Endothelial cell of umbilical vein (primary cell): Measurements from ENCODE around the gene NEK4. TPM values are rescaled to one million over a fixed set of nuclear protein-coding genes. Genes with fewer than 3 reads are reported as not detected.

Source experiments
- BruUV-seq: library from RNA; stranded (reverse); fragments of 400-500 nt; replicated peaks from 2 replicates; lab custom pipeline; 2021; lab: Mats Ljungman, UMichigan
- CTCF ChIA-PET: fragments of 300-600, 350-600 bp; sonication (Branson Sonifier 250); formaldehyde crosslinking; loops from one replicate; lab custom pipeline; 2021; ENCODE audit warnings: antibody characterized with exemption, inconsistent platforms; lab: Charles Lee
- POLR2A ChIA-PET: fragments of 300-600, 350-600 bp; sonication (Branson Sonifier 250); formaldehyde crosslinking; loops from one replicate; lab custom pipeline; 2021; ENCODE audit warnings: antibody characterized with exemption, inconsistent platforms; lab: Charles Lee
- DNase-seq: peaks from one replicate; pipeline ENCODE4 v3.0.0-alpha.2; 2011; ENCODE audit warnings: low read depth, low spot score
- FAIRE-seq: peaks from 2 replicates; lab custom pipeline; 2011; peaks lifted over from hg19 to GRCh38; lab: Jason Lieb, UNC
- H2AFZ ChIP-seq: 2 replicates; pipeline ENCODE4 v1.6.0; 2012; ENCODE audit warnings: low read depth, low read length, control low read depth, inconsistent platforms
- H3K27ac ChIP-seq: 2 replicates; pipeline ENCODE4 v1.5.1; 2011; ENCODE audit warnings: low read depth, mild to moderate bottlenecking, control low read depth, low read length, moderate library complexity; ENCODE audit not compliant: insufficient read depth
- H3K27me3 ChIP-seq, 2 experiments: 2 replicates each; pipeline versions ENCODE4 v1.6.0 to v1.6.1; 2011; ENCODE audit warnings: low read length in 2 of 2, mixed read lengths in 1 of 2; ENCODE audit not compliant: control insufficient read depth in 2 of 2, insufficient read depth in 2 of 2
- H3K36me3 ChIP-seq, 2 experiments: 2 replicates in 1 of 2; 3 replicates in 1 of 2; pipeline ENCODE4 v1.5.1; 2011; ENCODE audit warnings: low read length in 2 of 2, mild to moderate bottlenecking in 1 of 2, moderate library complexity in 1 of 2; ENCODE audit not compliant: control insufficient read depth in 2 of 2, insufficient read depth in 2 of 2; ENCODE audit errors: extremely low read depth in 1 of 2
- H3K4me1 ChIP-seq: 3 replicates; pipeline ENCODE4 v1.5.1; 2011; ENCODE audit warnings: mild to moderate bottlenecking, low read length; ENCODE audit not compliant: control insufficient read depth, insufficient read depth; ENCODE audit errors: extremely low read depth
- H3K4me2 ChIP-seq: 2 replicates; pipeline ENCODE4 v1.6.1; 2011; ENCODE audit warnings: low read length, control low read depth, mixed read lengths; ENCODE audit not compliant: insufficient read depth
- H3K4me3 ChIP-seq, 3 experiments: fragments of 200-600 bp in 1 of 3; sonication (generic), shearing (Covaris generic) in 1 of 3; replicated peaks in 1 of 3; 2 replicates each; pipeline ENCODE4 v1.5.1; 2011 to 2016; ENCODE audit warnings: control low read depth in 3 of 3, low read length in 3 of 3, mild to moderate bottlenecking in 2 of 3, inconsistent platforms in 1 of 3, low read depth in 1 of 3, moderate library complexity in 1 of 3; ENCODE audit not compliant: insufficient read depth in 1 of 3
- H3K79me2 ChIP-seq: 2 replicates; pipeline ENCODE4 v1.6.0; 2012; ENCODE audit warnings: low read length, inconsistent platforms; ENCODE audit not compliant: control insufficient read depth, insufficient read depth
- H3K9ac ChIP-seq: replicated peaks from 2 replicates; pipeline ENCODE3; 2011; ENCODE audit warnings: low read length, control low read depth; ENCODE audit not compliant: insufficient read depth; ENCODE audit errors: extremely low read depth
- H3K9me1 ChIP-seq: replicated peaks from 3 replicates; pipeline ENCODE4 v1.6.0; 2011; ENCODE audit warnings: mild to moderate bottlenecking, low read length; ENCODE audit not compliant: control insufficient read depth, insufficient read depth; ENCODE audit errors: extremely low read depth
- H3K9me3 ChIP-seq: replicated peaks from 2 replicates; pipeline ENCODE4 v1.5.1; 2012; ENCODE audit warnings: low read length, inconsistent platforms; ENCODE audit not compliant: control insufficient read depth, insufficient read depth
- H4K20me1 ChIP-seq: replicated peaks from 2 replicates; pipeline ENCODE3; 2011; ENCODE audit warnings: mild to moderate bottlenecking, low read length; ENCODE audit not compliant: control insufficient read depth, insufficient read depth; ENCODE audit errors: extremely low read depth
- EZH2 ChIP-seq: IDR thresholded peaks from 2 replicates; pipeline ENCODE4 v1.6.1; 2012; ENCODE audit warnings: borderline replicate concordance, low read depth, mild to moderate bottlenecking, moderate library complexity, low read length, inconsistent platforms; ENCODE audit not compliant: severe bottlenecking
- FOS ChIP-seq: IDR thresholded peaks from 2 replicates; pipeline ENCODE4 v1.6.1; 2011; ENCODE audit warnings: mild to moderate bottlenecking, low read length, moderate library complexity, borderline replicate concordance; ENCODE audit not compliant: insufficient read depth
- GATA2 ChIP-seq: IDR thresholded peaks from 2 replicates; pipeline ENCODE4 v1.7.0; 2011; ENCODE audit warnings: low read depth, mild to moderate bottlenecking, moderate library complexity, mixed read lengths, low read length; ENCODE audit not compliant: insufficient read length, insufficient read depth
- JUN ChIP-seq: IDR thresholded peaks from 2 replicates; pipeline ENCODE4 v1.6.1; 2011; ENCODE audit warnings: borderline replicate concordance, low read depth; ENCODE audit not compliant: insufficient read length, insufficient read depth
- MYC ChIP-seq: IDR thresholded peaks from one replicate; pipeline ENCODE4 v1.6.1; 2011; ENCODE audit warnings: mild to moderate bottlenecking, low read depth, low read length
- POLR2A ChIP-seq: IDR thresholded peaks from 2 replicates; pipeline ENCODE4 v1.6.1; 2012; ENCODE audit warnings: low read depth, mild to moderate bottlenecking, control low read depth, low read length
- POLR2AphosphoS5 ChIP-seq: IDR thresholded peaks from 2 replicates; pipeline ENCODE4 v1.6.1; 2012; ENCODE audit warnings: low read depth, mild to moderate bottlenecking, control low read depth, low read length, moderate library complexity; ENCODE audit not compliant: insufficient read depth
- dilution Hi-C: fragments of 300-500 bp; cut with MboI; formaldehyde crosslinking; loops from one replicate; pipeline ENCODE4 v1.15.0; 2019; ENCODE audit warnings: low sequenced_read_pairs; ENCODE audit not compliant: extremely low pct_ligation_motif_present
- intact Hi-C: fragments of 100-400 bp; cut with micrococcal nuclease; formaldehyde crosslinking; loops from one replicate; pipeline ENCODE4 v1.10.0; 2022
- polyA plus RNA-seq, 4 experiments: library from polyadenylated mRNA; depleted of rRNA in 3 of 4; stranded (reverse) in 3 of 4; unstranded in 1 of 4; fragments of >200 nt; gene quantifications; 2 replicates each; pipeline versions ENCODE4 v1.2.1 to v1.2.3, GENCODE V29; 2011 to 2012; ENCODE audit warnings: missing spikeins in 1 of 4
- total RNA-seq: library from RNA; stranded (reverse); gene quantifications from 2 replicates; pipeline ENCODE4 v1.2.3, GENCODE V29; 2021
- TF ChIP-seq, protein P1 (sequence below), 2 donors: IDR thresholded peaks; 1 replicate in 1 of 2; 2 replicates in 1 of 2; pipeline ENCODE4 v1.5.1; 2011; ENCODE audit warnings: low read length in 2 of 2, mild to moderate bottlenecking in 2 of 2, moderate library complexity in 2 of 2, control low read depth in 1 of 2, inconsistent platforms in 1 of 2, low read depth in 1 of 2; ENCODE audit not compliant: insufficient read depth in 1 of 2; ENCODE audit errors: extremely low read depth in 1 of 2
- TF ChIP-seq, protein P2 (sequence below): IDR thresholded peaks from 2 replicates; pipeline ENCODE4 v1.6.1; 2011; ENCODE audit not compliant: insufficient read depth, insufficient read length

The NEK4 gene
- total and polyA plus RNA-seq, 2 donors (not counting 3 experiments of a cell fraction or from before 2014, with no cell fraction given): 4.4 to 20.8 TPM

DNA sequence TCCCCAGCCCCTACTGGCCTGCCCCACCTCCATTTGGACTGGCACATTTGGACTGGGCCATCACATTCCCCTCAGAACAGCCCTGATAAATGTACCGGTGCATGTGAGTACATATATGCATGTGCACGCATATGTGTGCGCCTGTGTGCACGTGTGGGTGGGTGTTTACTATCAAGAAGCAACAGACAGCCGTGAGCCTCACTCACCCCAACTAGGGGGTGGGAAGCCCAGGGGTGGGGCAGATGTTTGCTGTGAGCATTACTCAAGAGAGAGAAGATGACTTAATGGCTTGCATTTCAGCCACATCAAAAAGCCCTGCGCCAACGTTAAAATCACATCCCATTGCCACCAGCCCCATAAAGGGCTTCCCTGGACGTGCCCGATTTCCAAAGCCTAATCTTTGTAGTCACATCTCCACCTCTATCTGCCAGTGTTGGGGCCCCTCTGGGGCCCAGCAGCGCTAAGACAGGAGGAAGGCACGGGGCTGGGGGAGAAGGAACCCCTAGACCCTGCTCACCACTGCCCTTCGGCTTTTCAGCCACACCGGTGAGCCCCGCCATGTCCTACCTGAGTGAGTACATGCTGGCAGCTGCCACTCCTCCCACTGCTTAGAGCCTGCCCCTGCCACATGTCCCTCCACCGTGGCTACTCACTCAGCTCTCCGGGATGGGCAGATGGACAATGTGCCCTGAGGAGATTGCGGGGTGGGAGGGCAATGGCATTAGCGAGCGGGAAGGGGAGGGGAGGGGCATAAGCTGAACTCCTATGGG is 34.7 kb upstream of the NEK4 start:
- H3K9me3 ChIP-seq: no peaks in the 10 kb centered on the region
- no peak overlapping the region for H3K27ac ChIP-seq
- H3K36me3 ChIP-seq: no peaks in the 10 kb centered on the region
- H2AFZ ChIP-seq: no peak overlapping the region
- no peak overlapping the region for H3K4me3 ChIP-seq
- DNase-seq (no peak), FAIRE-seq (no peak)
- H4K20me1 ChIP-seq: no peaks in the 10 kb centered on the region
- CTCF ChIA-PET: interaction anchor here (0.7 to 1.2 kb wide), 2 partner anchors 13 to 15 kb away, joined by 3 read pairs; no protein-coding TSS in a partner anchor
- POLR2A ChIA-PET: no interaction called here
- intact Hi-C loops (no loop called here), dilution Hi-C loops (no loop called here)
- H3K9ac ChIP-seq: no peak overlapping the region
- H3K4me2 ChIP-seq: no peak overlapping the region
- no peaks in the 10 kb centered on the region for H3K4me1 ChIP-seq
- BruUV-seq: no TSS peak
- H3K79me2 ChIP-seq: no peaks in the 10 kb centered on the region
- H3K9me1 ChIP-seq: no peaks in the 10 kb centered on the region
- no peak for TF ChIP-seq MYC
- TF ChIP-seq EZH2: no peak
- no peak for TF ChIP-seq FOS
- TF ChIP-seq POLR2A: no peak
- TF ChIP-seq JUN: no peak
- TF ChIP-seq, protein P1, sequence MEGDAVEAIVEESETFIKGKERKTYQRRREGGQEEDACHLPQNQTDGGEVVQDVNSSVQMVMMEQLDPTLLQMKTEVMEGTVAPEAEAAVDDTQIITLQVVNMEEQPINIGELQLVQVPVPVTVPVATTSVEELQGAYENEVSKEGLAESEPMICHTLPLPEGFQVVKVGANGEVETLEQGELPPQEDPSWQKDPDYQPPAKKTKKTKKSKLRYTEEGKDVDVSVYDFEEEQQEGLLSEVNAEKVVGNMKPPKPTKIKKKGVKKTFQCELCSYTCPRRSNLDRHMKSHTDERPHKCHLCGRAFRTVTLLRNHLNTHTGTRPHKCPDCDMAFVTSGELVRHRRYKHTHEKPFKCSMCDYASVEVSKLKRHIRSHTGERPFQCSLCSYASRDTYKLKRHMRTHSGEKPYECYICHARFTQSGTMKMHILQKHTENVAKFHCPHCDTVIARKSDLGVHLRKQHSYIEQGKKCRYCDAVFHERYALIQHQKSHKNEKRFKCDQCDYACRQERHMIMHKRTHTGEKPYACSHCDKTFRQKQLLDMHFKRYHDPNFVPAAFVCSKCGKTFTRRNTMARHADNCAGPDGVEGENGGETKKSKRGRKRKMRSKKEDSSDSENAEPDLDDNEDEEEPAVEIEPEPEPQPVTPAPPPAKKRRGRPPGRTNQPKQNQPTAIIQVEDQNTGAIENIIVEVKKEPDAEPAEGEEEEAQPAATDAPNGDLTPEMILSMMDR (IDR thresholded peaks at IDR 0.05; ENCODE audit: extremely low read depth in 1 of 2, insufficient read depth in 1 of 2, low read depth in 1 of 2, low read length in 2 of 2): no peak
- no peak for TF ChIP-seq POLR2AphosphoS5
- TF ChIP-seq, protein P2, sequence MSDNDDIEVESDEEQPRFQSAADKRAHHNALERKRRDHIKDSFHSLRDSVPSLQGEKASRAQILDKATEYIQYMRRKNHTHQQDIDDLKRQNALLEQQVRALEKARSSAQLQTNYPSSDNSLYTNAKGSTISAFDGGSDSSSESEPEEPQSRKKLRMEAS: no peak
- no peak for TF ChIP-seq GATA2
- H3K27me3 ChIP-seq: no peaks in the 10 kb centered on the region
